ENCODE data around the gene LCN1. TPM values are rescaled to one million over a fixed set of nuclear protein-coding genes. Genes with fewer than 3 reads are reported as not detected.

Gene LCN1
- total and polyA plus RNA-seq, 2 of the 8 experiments (the other 6 are each of a cell fraction or from before 2014, with no cell fraction given), result not detected

- FAIRE-seq, result no peak
- no peak overlapping the region for H2BK5ac ChIP-seq (ENCODE audit: low read depth, low read length)
- no peaks in the 10 kb centered on the region for H3K27me3 ChIP-seq (replicated peaks in 1 of 4; ENCODE audit: control insufficient read depth in 3 of 4, extremely low read depth in 1 of 4, insufficient read depth in 3 of 4, low read length in 3 of 4)
- H4K5ac ChIP-seq (ENCODE audit: insufficient read length, low read depth, low read length), result no peak overlapping the region
- no peak overlapping the region for H4K8ac ChIP-seq (ENCODE audit: extremely low read depth, insufficient read depth, low read length)
- no peak overlapping the region for H3K4me3 ChIP-seq (ENCODE audit: extremely low read depth in 1 of 4, insufficient read depth in 2 of 4, low read depth in 3 of 4, low read length in 4 of 4)
- no peak overlapping the region for H3K27ac ChIP-seq (ENCODE audit: low read depth, low read length)
- no peak overlapping the region for H2BK20ac ChIP-seq (ENCODE audit: low read length)
- H3K4me1 ChIP-seq (replicated peaks in 1 of 4; ENCODE audit: control insufficient read depth in 3 of 4, insufficient read depth in 4 of 4, low read length in 3 of 4), result peaks cover 0 to 8% (median 3%) of the 10 kb centered on the region in 4 experiments; a peak in 6 of 7 replicates
- H3K9ac ChIP-seq (replicated peaks in 1 of 4; ENCODE audit: extremely low read depth in 1 of 4, low read depth in 3 of 4, low read length in 3 of 4), result no peak overlapping the region
- DNase-seq (ENCODE audit: low read depth in 1 of 2, low spot score in 2 of 2), result no peak
- no peak overlapping the region for H2BK120ac ChIP-seq (replicated peaks; ENCODE audit: low read depth, low read length)
- H3K4ac ChIP-seq (replicated peaks; ENCODE audit: insufficient read length, low read depth, low read length), result no peak overlapping the region
- WGBS, 2 experiments (ENCODE audit: extremely low coverage in 1 of 2, insufficient coverage in 1 of 2, insufficient read length in 1 of 2, insufficient replicate concordance in 2 of 2, low coverage in 1 of 2, low lambda C conversion rate in 2 of 2, missing lambda C conversion rate in 1 of 2), result 88% methylated on average over 10 of the region's 10 CpGs; no CpG with 5 or more reads in 1 of the 2 experiments
- no peak overlapping the region for H2BK12ac ChIP-seq (ENCODE audit: low read depth, low read length)
- no peaks in the 10 kb centered on the region for H3K9me3 ChIP-seq (ENCODE audit: insufficient read depth in 2 of 2, low read depth in 1 of 2, low read length in 1 of 2)
- peak overlapping the region in 1 of 2 experiments; percentile 62; a peak in 1 of 4 replicates for H3K4me2 ChIP-seq (ENCODE audit: insufficient read depth in 1 of 2, low read depth in 2 of 2, low read length in 2 of 2)
- H3K23me2 ChIP-seq (ENCODE audit: low read depth, low read length), result peaks cover 7% of the 10 kb centered on the region; the same call in 1 of the 2 replicates
- no peak overlapping the region for H3K18ac ChIP-seq (ENCODE audit: extremely low read depth, low read length)
- peaks cover 3 to 20% of the 10 kb centered on the region in 2 experiments; a peak in 2 of 4 replicates for H3K79me2 ChIP-seq (ENCODE audit: control insufficient read depth in 1 of 2, insufficient read depth in 2 of 2, low read length in 2 of 2)
- ChIA-PET CTCF (ENCODE audit: partially characterized antibody) (no interaction called here), POLR2A (ENCODE audit: partially characterized antibody) (no interaction called here)
- no peak overlapping the region for H4K91ac ChIP-seq (replicated peaks; ENCODE audit: insufficient read length, low read length)
- H2BK15ac ChIP-seq (ENCODE audit: low read length), result no peak overlapping the region
- no peak overlapping the region for H3K14ac ChIP-seq (ENCODE audit: insufficient read length)
- H4K20me1 ChIP-seq (replicated peaks in 1 of 2; ENCODE audit: control insufficient read depth in 1 of 2, insufficient read depth in 2 of 2, low read length in 2 of 2), result peaks cover 1 to 5% of the 10 kb centered on the region in 2 experiments
- H3K79me1 ChIP-seq (ENCODE audit: low read depth, low read length), result peaks cover 4% of the 10 kb centered on the region
- H3K36me3 ChIP-seq (ENCODE audit: control insufficient read depth in 2 of 4, insufficient read depth in 4 of 4, low read length in 3 of 4), result peaks cover 0 to under 1% (median under 1%) of the 10 kb centered on the region in 4 experiments; a peak in 2 of 8 replicates
- H3K56ac ChIP-seq (replicated peaks; ENCODE audit: insufficient read length, low read depth, low read length), result no peak overlapping the region
- H3K23ac ChIP-seq (ENCODE audit: insufficient read length), result no peak overlapping the region
- H2AFZ ChIP-seq (ENCODE audit: low read length), result no peak overlapping the region
- H2AK5ac ChIP-seq (ENCODE audit: low read depth, low read length), result no peak overlapping the region
- TF ChIP-seq RAD21 (IDR thresholded peaks at IDR 0.05 in 1 of 2, conservative IDR thresholded peaks at IDR 0.05 in 1 of 2; ENCODE audit: low read depth in 2 of 2, low read length in 2 of 2) (no peak), RFX5 (IDR thresholded peaks at IDR 0.05; ENCODE audit: borderline replicate concordance, low read depth, low read length) (no peak)
Measured at GRCh38 chr9:135478191-135478590, 43.0 kb upstream of the LCN1 start.

Measured in H1 (cell line).